BJ (cell line): Measurements from ENCODE around the gene NCAN. TPM values are rescaled to one million over a fixed set of nuclear protein-coding genes. Genes with fewer than 3 reads are reported as not detected.
"Not testable (repeated sequence)": the region's sequence is repeated elsewhere in the genome, so short reads cannot be mapped to it uniquely, and the experiment has no call there.

Experiments
- CTCF ChIA-PET: fragments of 350-600 bp; formaldehyde crosslinking; extraction: SDS; loops from one replicate; lab custom pipeline; 2021; ENCODE audit warnings: antibody characterized with exemption, inconsistent platforms; lab: Yijun Ruan, JAX
- POLR2A ChIA-PET: fragments of 300-600 bp; sonication (Branson Sonifier 250); formaldehyde crosslinking; extraction: SDS; loops from one replicate; lab custom pipeline; 2021; ENCODE audit warnings: antibody characterized with exemption; lab: Charles Lee
- DNase-seq: peaks from one replicate; pipeline ENCODE4 v3.0.0-alpha.2; 2011; ENCODE audit warnings: low read depth
- H3K27me3 ChIP-seq: 2 replicates; pipeline ENCODE4 v1.6.0; 2011; ENCODE audit warnings: low read length; ENCODE audit not compliant: control insufficient read depth, insufficient read depth
- H3K36me3 ChIP-seq: 2 replicates; pipeline ENCODE4 v1.5.1; 2011; ENCODE audit warnings: low read length; ENCODE audit not compliant: control insufficient read depth, insufficient read depth
- H3K4me3 ChIP-seq: 2 replicates; pipeline ENCODE4 v1.5.1; 2011; ENCODE audit warnings: low read depth, mild to moderate bottlenecking, control low read depth, low read length
- polyA plus RNA-seq: library from polyadenylated mRNA; depleted of rRNA; stranded (reverse); fragments of >200 nt; gene quantifications from 2 replicates; pipeline ENCODE4 v1.2.3, GENCODE V29; 2011
- TF ChIP-seq, protein P1 (sequence below): IDR thresholded peaks from 2 replicates; pipeline ENCODE4 v1.5.1; 2011; ENCODE audit warnings: low read depth, mild to moderate bottlenecking, control low read depth, inconsistent platforms, low read length, moderate library complexity; ENCODE audit not compliant: insufficient read depth

The NCAN gene
- polyA plus RNA-seq, 1 experiment, result not detected

DNA sequence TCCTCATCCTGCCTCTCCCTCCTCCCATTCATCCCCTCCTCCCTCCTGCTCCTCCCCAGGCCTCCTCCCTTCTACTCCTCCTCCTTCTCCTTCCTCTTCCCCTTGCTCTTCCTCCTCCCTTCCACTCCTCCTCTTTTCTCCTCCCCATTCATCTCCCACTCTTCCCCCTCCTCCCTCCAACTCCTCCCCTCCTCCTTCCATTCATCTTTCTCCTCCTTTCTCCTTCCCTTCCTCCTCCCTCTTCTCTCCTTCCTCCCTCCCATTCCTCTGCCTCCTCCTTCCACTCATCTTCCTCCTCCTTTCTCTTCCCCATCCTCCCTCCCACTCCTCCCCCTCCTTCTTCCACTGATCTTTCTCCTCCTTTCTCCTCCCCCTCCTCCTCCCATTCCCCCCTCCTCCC, 27.9 kb downstream of the NCAN start:
- CTCF ChIA-PET, result no interaction called here
- no peaks in the 10 kb centered on the region for H3K27me3 ChIP-seq
- TF ChIP-seq, protein P1, sequence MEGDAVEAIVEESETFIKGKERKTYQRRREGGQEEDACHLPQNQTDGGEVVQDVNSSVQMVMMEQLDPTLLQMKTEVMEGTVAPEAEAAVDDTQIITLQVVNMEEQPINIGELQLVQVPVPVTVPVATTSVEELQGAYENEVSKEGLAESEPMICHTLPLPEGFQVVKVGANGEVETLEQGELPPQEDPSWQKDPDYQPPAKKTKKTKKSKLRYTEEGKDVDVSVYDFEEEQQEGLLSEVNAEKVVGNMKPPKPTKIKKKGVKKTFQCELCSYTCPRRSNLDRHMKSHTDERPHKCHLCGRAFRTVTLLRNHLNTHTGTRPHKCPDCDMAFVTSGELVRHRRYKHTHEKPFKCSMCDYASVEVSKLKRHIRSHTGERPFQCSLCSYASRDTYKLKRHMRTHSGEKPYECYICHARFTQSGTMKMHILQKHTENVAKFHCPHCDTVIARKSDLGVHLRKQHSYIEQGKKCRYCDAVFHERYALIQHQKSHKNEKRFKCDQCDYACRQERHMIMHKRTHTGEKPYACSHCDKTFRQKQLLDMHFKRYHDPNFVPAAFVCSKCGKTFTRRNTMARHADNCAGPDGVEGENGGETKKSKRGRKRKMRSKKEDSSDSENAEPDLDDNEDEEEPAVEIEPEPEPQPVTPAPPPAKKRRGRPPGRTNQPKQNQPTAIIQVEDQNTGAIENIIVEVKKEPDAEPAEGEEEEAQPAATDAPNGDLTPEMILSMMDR, result no peak
- no peaks in the 10 kb centered on the region for H3K36me3 ChIP-seq
- DNase-seq, result no peak
- POLR2A ChIA-PET, result no interaction called here
- H3K4me3 ChIP-seq, result no peak overlapping the region

DNA sequence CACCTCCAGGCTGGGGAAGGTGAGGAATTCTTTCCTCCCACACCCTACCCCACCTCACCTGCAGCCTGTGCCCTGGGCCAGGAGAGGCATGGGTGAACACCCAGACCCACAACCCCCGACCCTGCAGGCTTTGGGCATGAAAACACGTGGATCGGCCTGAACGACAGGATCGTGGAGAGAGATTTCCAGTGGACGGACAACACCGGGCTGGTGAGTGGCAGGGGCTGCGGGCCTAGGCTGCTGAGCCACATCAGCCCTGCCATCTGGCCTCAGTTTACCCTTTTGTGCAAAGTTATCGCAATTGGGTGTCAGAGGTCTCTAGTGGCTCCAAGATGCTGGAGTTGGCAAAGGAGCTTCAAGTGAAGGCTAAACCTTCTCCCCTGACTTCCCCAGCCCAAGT, 28.7 kb downstream of the NCAN start:
- no peak for DNase-seq
- H3K4me3 ChIP-seq, result no peak overlapping the region
- TF ChIP-seq, protein P1, result no peak
- CTCF ChIA-PET, result no interaction called here
- H3K36me3 ChIP-seq, result no peaks in the 10 kb centered on the region
- no peaks in the 10 kb centered on the region for H3K27me3 ChIP-seq
- POLR2A ChIA-PET, result no interaction called here

DNA sequence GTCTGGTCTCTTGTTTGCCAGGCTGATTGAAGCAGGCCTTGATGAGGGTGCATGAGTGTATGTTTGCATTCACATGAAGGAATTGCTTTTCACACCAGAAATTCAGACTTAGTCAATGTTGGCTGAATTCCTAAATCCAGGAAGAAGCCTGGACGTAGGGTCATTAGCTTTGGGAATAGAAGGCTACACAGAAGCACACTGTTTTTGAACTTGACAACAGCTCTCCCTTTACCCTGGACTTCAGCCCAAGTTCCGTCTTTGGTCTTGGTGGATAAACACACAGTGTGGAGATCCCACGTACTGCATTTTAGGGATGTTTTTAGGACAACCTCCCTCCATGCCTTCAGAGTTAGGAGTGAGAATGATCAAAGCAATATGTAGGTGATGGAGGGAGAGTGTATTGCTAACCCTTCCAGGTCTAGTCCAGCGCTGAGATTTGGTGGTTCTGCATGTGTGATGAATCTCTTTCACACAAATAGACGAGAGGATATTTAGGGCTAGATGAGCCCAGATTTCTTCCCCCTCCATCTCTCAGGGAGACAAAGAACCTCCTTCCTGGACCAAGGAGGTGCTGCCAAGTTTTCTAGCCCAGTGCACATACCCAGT, 38.5 kb downstream of the NCAN start:
- CTCF ChIA-PET, result no interaction called here
- no peak overlapping the region for H3K4me3 ChIP-seq
- H3K27me3 ChIP-seq, result peaks cover 6% of the 10 kb centered on the region
- H3K36me3 ChIP-seq, result no peaks in the 10 kb centered on the region
- POLR2A ChIA-PET, result no interaction called here
- no peak for DNase-seq
- TF ChIP-seq, protein P1, result no peak

DNA sequence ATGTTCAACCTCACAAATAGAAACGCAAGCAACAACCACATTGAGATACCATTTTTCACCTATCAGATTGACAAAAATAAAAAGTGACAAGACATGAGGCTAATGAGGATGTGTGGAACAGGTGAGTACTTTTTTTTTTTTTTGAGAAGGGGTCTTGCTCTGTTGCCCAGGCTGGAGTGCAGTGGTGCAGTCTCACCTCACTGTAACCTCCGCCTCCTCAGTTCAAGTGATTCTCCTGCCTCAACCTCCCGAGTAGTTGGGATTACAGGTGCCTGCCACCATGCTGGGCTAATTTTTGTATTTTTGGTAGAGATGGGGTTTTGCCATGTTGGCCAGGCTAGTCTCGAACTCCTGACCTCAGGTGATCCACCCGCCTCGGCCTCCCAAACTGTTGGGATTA, 41.7 kb downstream of the NCAN start:
- H3K27me3 ChIP-seq, H3K4me3 ChIP-seq, CTCF ChIA-PET, DNase-seq, H3K36me3 ChIP-seq, POLR2A ChIA-PET: not testable (repeated sequence)

DNA sequence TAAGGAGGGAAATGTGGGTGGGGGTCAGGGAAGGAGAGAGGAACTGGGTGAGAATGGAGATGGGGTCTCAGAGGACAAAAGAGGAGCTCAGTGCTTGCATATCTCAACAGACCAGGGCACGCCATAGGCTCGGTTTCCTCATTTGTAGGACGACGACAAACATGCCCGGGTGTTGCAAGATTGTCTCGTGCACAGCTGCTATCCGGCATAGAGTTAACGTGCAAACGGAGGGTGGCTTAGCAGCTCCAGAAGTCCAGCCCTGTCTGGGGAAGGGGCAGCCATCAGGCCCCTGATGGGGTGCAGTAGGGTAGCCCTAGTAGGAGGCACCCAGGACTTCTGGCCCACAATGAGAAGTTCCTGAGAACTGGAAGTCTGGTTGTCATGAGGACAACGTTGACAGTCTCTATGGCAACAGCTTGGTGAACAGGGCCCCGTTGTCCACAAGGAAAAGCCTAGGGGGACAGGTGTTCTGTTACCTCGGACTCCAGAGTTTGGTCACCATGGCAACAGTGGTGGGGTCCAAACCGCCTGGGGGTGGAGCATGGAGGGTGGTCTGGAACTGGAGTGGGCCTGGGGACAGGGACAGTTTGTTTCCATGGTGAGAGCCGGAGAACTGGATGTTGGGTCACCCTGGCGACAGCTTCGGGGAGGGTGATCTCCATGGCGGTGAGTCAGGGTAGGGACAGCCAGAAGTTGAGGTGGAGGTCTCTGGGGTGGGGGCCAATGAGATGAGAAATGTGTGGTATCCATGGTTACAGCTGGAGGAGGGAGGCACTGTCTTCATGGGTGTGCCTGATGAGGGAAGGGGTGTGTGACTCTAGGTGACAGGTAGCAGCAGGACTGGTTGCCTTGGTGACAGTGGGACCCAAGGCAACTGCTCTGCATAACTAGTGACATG, 44.6 kb downstream of the NCAN start:
- ChIA-PET POLR2A (no interaction called here), CTCF (no interaction called here)
- Histone ChIP-seq H3K36me3 (no peaks in the 10 kb centered on the region), H3K4me3 (no peak overlapping the region), H3K27me3 (peaks cover 8% of the 10 kb centered on the region)
- DNase-seq, result no peak
- TF ChIP-seq, protein P1, result no peak
